B cell (primary cell): ENCODE results near the gene TSHZ3. TPM values are rescaled to one million over a fixed set of nuclear protein-coding genes. Genes with fewer than 3 reads are reported as not detected.

Source experiments
- ATAC-seq: fragments of 200-7000 bp; cut with Tn5 transposase; one replicate; pipeline ENCODE4 v1.10.0; 2021; ENCODE audit warnings: low read depth, mild to moderate bottlenecking, moderate number of reproducible peaks, moderate library complexity
- CTCF ChIA-PET: fragments of 350-600 bp; sonication (Branson Sonifier 250); formaldehyde crosslinking; loops from one replicate; lab custom pipeline; 2021; ENCODE audit warnings: antibody characterized with exemption, inconsistent platforms; lab: Charles Lee
- POLR2A ChIA-PET: fragments of 350-600 bp; sonication (Branson Sonifier 250); formaldehyde crosslinking; loops from one replicate; lab custom pipeline; 2021; ENCODE audit warnings: antibody characterized with exemption; lab: Charles Lee
- DNase-seq: peaks from one replicate; pipeline ENCODE4 v3.0.0; 2013
- H2AFZ ChIP-seq: 2 replicates; pipeline ENCODE4 v1.6.1; 2012; ENCODE audit warnings: mild to moderate bottlenecking, low read depth, low read length; ENCODE audit not compliant: insufficient read depth, poor library complexity, severe bottlenecking
- H3K27ac ChIP-seq, 2 donors: 1 replicate in 1 of 2; 2 replicates in 1 of 2; pipeline ENCODE4 v1.5.1; 2012 to 2013; ENCODE audit warnings: low read length in 2 of 2, mild to moderate bottlenecking in 2 of 2, moderate library complexity in 1 of 2
- H3K27me3 ChIP-seq, 4 experiments: fragments of 200-600 bp in 1 of 4; sonication (generic) in 1 of 4; replicated peaks in 1 of 4; 1 replicate in 2 of 4; 2 replicates in 2 of 4; pipeline versions ENCODE4 v1.6.1 to v1.7.0; 2013 to 2016; ENCODE audit warnings: low read length in 3 of 4, mild to moderate bottlenecking in 2 of 4, mixed read lengths in 1 of 4, moderate library complexity in 1 of 4; ENCODE audit not compliant: insufficient read depth in 4 of 4, control insufficient read depth in 3 of 4; ENCODE audit errors: control extremely low read depth in 1 of 4
- H3K36me3 ChIP-seq, 2 experiments: replicated peaks in 1 of 2; 1 replicate in 1 of 2; 2 replicates in 1 of 2; pipeline versions ENCODE4 v1.6.1 to v1.7.1; 2013; ENCODE audit warnings: low read length in 1 of 2; ENCODE audit not compliant: insufficient read depth in 2 of 2, control insufficient read depth in 1 of 2; ENCODE audit errors: control extremely low read depth in 1 of 2, extremely low read depth in 1 of 2
- H3K4me1 ChIP-seq, 2 donors: fragments of 200-600 bp in 1 of 2; sonication (generic) in 1 of 2; 1 replicate in 1 of 2; 2 replicates in 1 of 2; pipeline versions ENCODE4 v1.5.1 to v1.6.1; 2013 to 2017; ENCODE audit warnings: low read length in 2 of 2; ENCODE audit not compliant: control insufficient read depth in 2 of 2, insufficient read depth in 2 of 2
- H3K4me2 ChIP-seq: replicated peaks from 2 replicates; pipeline ENCODE3; 2012; ENCODE audit warnings: mild to moderate bottlenecking, low read depth, low read length; ENCODE audit not compliant: poor library complexity, severe bottlenecking
- H3K4me3 ChIP-seq, 5 experiments: fragments of 200-600 bp in 1 of 5; sonication (generic) in 1 of 5; 1 replicate in 3 of 5; 2 replicates in 2 of 5; pipeline versions ENCODE4 v1.5.1 to v1.7.0; 2011 to 2016; ENCODE audit warnings: low read length in 4 of 5, mild to moderate bottlenecking in 4 of 5, low read depth in 2 of 5, control low read depth in 1 of 5, moderate library complexity in 1 of 5; ENCODE audit not compliant: insufficient read depth in 1 of 5; ENCODE audit errors: control extremely low read depth in 1 of 5, extremely low read depth in 1 of 5
- H3K79me2 ChIP-seq: fragments of 200-600 bp; sonication (generic); one replicate; pipeline ENCODE4 v1.6.0; 2016; ENCODE audit warnings: low read length; ENCODE audit not compliant: control insufficient read depth, insufficient read depth
- H3K9ac ChIP-seq: fragments of 200-600 bp; sonication (generic); 2 replicates; pipeline ENCODE4 v1.6.1; 2017; ENCODE audit warnings: mild to moderate bottlenecking, low read length, moderate library complexity
- H3K9me3 ChIP-seq, 3 donors: one replicate each; pipeline versions ENCODE4 v1.6.1 to v1.7.1; 2013; ENCODE audit warnings: low read length in 2 of 3; ENCODE audit not compliant: control insufficient read depth in 2 of 3, insufficient read depth in 1 of 3; ENCODE audit errors: control extremely low read depth in 1 of 3
- H4K20me1 ChIP-seq: 2 replicates; pipeline ENCODE4 v1.6.0; 2012; ENCODE audit warnings: mild to moderate bottlenecking, low read length; ENCODE audit not compliant: insufficient read depth, control insufficient read depth, poor library complexity, severe bottlenecking
- H3K27ac Mint-ChIP-seq: one replicate; pipeline ENCODE4 v1.8.0; 2021; ENCODE audit warnings: mixed read lengths
- H3K27me3 Mint-ChIP-seq: one replicate; pipeline ENCODE4 v1.8.0; 2021; ENCODE audit warnings: mixed read lengths
- H3K4me1 Mint-ChIP-seq: one replicate; pipeline ENCODE4 v1.8.0; 2021; ENCODE audit warnings: mixed read lengths
- H3K4me3 Mint-ChIP-seq: one replicate; pipeline ENCODE4 v1.8.0; 2021; ENCODE audit warnings: mixed read lengths
- H3K9me3 Mint-ChIP-seq: one replicate; pipeline ENCODE4 v1.8.0; 2022; ENCODE audit warnings: mixed read lengths; ENCODE audit not compliant: insufficient read depth
- EZH2 ChIP-seq: IDR thresholded peaks from 2 replicates; pipeline ENCODE4 v1.6.1; 2012; ENCODE audit warnings: borderline replicate concordance, low read depth, mild to moderate bottlenecking, moderate library complexity, low read length; ENCODE audit not compliant: insufficient read depth, poor library complexity, severe bottlenecking
- WGBS: methylation state at CpG from one replicate; pipeline ENCODE4 v1.1.5; 2013; ENCODE audit warnings: missing lambda C conversion rate; ENCODE audit not compliant: insufficient coverage; 5-methylcytosine and 5-hydroxymethylcytosine counted together
- intact Hi-C: fragments of 100-400 bp; cut with micrococcal nuclease; formaldehyde crosslinking; loops from one replicate; pipeline ENCODE4 v1.10.0; 2022
- polyA plus RNA-seq: library from polyadenylated mRNA; depleted of rRNA; stranded (reverse); fragments of >200 nt; gene quantifications from 2 replicates; pipeline ENCODE4 v1.2.3, GENCODE V29; 2012
- total RNA-seq, 2 donors: library from RNA; stranded (reverse); fragments of 120-200 nt in 1 of 2; gene quantifications; 1 replicate in 1 of 2; 2 replicates in 1 of 2; pipeline versions ENCODE4 v1.2.3 to v1.2.4, GENCODE V29; 2013 to 2022
- TF ChIP-seq, protein P1 (sequence below): fragments of 200-600 bp; IDR thresholded peaks from one replicate; pipeline ENCODE4 v1.8.0; 2022; ENCODE audit warnings: antibody characterized with exemption, mild to moderate bottlenecking

The TSHZ3 gene
- total and polyA plus RNA-seq, 2 donors (not counting 1 experiment from before 2014, with no cell fraction given): 0.03 to 0.34 TPM

DNA sequence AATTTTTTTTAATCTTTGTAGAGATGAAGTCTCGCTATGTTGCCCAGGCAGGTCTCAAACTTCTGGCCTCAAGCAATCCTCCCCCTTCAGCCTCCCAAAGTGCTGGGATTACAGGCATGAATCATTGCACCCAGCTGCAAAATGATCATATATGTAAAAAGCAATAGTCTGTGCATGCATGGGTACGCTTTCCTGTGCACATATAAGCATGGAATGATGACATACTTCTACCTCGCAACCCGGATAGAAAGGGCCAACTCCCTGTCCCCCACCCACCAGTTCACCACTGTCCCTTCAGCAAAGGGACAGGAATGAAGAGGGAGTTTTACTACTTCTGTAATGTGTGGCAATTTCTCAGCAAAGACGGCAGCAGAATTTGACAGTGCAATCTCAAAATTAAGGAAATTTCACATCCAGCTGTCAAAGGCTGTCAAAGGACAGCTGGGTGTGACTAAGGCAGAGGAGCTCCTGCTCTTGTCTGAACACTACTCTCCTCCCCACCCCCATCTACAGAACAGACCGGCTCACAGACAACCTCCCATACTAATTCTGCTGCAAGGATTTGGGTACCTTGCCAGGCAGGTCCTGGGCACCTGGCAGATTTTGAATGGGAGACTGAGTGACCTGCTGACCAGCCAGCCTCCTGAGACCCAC is 95.6 kb downstream of the TSHZ3 start:
- Mint-ChIP-seq H3K9me3 (no peaks in the 10 kb centered on the region), H3K4me1 (no peaks in the 10 kb centered on the region), H3K27ac (no peak overlapping the region), H3K4me3 (no peak overlapping the region), H3K27me3 (no peaks in the 10 kb centered on the region)
- Histone ChIP-seq H3K27ac (no peak overlapping the region), H3K4me2 (no peak overlapping the region), H3K4me1 (no peaks in the 10 kb centered on the region), H3K4me3 (no peak overlapping the region), H3K36me3 (no peaks in the 10 kb centered on the region), H2AFZ (no peak overlapping the region), H3K9ac (no peak overlapping the region), H4K20me1 (no peaks in the 10 kb centered on the region), H3K27me3 (no peaks in the 10 kb centered on the region), H3K9me3 (peaks cover 0 to 37% (median 0%) of the 10 kb centered on the region in 3 donors), H3K79me2 (no peaks in the 10 kb centered on the region)
- intact Hi-C loops: no loop called here
- POLR2A ChIA-PET: no interaction called here
- no peak for ATAC-seq
- CTCF ChIA-PET: no interaction called here
- no peak for TF ChIP-seq EZH2
- TF ChIP-seq, protein P1, sequence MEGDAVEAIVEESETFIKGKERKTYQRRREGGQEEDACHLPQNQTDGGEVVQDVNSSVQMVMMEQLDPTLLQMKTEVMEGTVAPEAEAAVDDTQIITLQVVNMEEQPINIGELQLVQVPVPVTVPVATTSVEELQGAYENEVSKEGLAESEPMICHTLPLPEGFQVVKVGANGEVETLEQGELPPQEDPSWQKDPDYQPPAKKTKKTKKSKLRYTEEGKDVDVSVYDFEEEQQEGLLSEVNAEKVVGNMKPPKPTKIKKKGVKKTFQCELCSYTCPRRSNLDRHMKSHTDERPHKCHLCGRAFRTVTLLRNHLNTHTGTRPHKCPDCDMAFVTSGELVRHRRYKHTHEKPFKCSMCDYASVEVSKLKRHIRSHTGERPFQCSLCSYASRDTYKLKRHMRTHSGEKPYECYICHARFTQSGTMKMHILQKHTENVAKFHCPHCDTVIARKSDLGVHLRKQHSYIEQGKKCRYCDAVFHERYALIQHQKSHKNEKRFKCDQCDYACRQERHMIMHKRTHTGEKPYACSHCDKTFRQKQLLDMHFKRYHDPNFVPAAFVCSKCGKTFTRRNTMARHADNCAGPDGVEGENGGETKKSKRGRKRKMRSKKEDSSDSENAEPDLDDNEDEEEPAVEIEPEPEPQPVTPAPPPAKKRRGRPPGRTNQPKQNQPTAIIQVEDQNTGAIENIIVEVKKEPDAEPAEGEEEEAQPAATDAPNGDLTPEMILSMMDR: no peak
- no peak for DNase-seq
- 100% methylated on average over 1 of the region's 6 CpGs for WGBS

DNA sequence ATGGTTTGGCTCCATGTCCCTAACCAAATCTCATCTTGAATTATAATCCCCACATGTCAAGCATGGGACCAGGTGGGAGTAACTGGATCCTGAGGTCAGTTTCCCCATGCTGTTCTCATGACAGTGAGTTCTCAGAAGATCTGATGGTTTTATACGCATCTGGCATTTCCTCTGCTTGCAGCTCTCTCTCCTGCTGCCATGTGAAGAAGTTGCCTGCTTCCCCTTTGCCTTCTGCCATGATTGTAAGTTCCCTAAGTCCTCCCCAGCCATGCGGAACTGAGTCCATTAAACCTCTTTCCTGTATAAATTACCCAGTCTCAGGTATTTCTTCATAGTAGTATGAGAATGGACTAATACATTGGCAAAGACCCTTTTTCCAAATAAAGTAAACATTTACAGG is 96.8 kb downstream of the TSHZ3 start:
- WGBS: 83% methylated on average over 1 of the region's 2 CpGs
- no peaks in the 10 kb centered on the region for H3K9me3 Mint-ChIP-seq

More for the DNA sequence above, 96.8 kb downstream of the TSHZ3 start:
- ATAC-seq (no peak), DNase-seq (no peak)
- H4K20me1 ChIP-seq: no peaks in the 10 kb centered on the region
- Mint-ChIP-seq H3K27me3 (no peaks in the 10 kb centered on the region), H3K4me1 (no peaks in the 10 kb centered on the region), H3K4me3 (no peak overlapping the region), H3K27ac (no peak overlapping the region)
- no peak overlapping the region for H3K9ac ChIP-seq
- TF ChIP-seq, protein P1: no peak
- TF ChIP-seq EZH2: no peak
- H3K4me2 ChIP-seq: no peak overlapping the region
- peaks cover 0 to 28% (median 0%) of the 10 kb centered on the region in 3 donors for H3K9me3 ChIP-seq
- no peak overlapping the region for H3K4me3 ChIP-seq
- H2AFZ ChIP-seq: no peak overlapping the region
- no peaks in the 10 kb centered on the region for H3K36me3 ChIP-seq
- no peak overlapping the region for H3K27ac ChIP-seq
- ChIA-PET POLR2A (no interaction called here), CTCF (no interaction called here)
- H3K4me1 ChIP-seq: no peaks in the 10 kb centered on the region
- H3K27me3 ChIP-seq: no peaks in the 10 kb centered on the region
- H3K79me2 ChIP-seq: no peaks in the 10 kb centered on the region
- intact Hi-C loops: no loop called here
